ENCODE data around the gene DLK1. TPM values are rescaled to one million over a fixed set of nuclear protein-coding genes. Genes with fewer than 3 reads are reported as not detected.

DLK1 gene
- total RNA-seq, 1 experiment from 2014 or later: 0.69 TPM

GRCh38 chr14:100713705-100714104, 13.0 kb upstream of the DLK1 start:
- no peak for TF ChIP-seq CTCF (IDR thresholded peaks at IDR 0.05)
- TF ChIP-seq POLR2AphosphoS5 (IDR thresholded peaks at IDR 0.05; ENCODE audit: low read depth, low read length): no peak
- TF ChIP-seq REST (IDR thresholded peaks at IDR 0.05; ENCODE audit: insufficient read depth in 1 of 2, low read depth in 2 of 2, low read length in 1 of 2): no peak
- no peak for TF ChIP-seq SIN3A (IDR thresholded peaks at IDR 0.05; ENCODE audit: borderline replicate concordance, insufficient read depth, low read depth, low read length)
- no peak for TF ChIP-seq TCF7L2 (IDR thresholded peaks at IDR 0.05; ENCODE audit: low read depth, low read length)
- no peaks in the 10 kb centered on the region for H3K36me3 ChIP-seq (ENCODE audit: control insufficient read depth, insufficient read depth, low read length)
- ChIA-PET CTCF (no interaction called here), POLR2A (no interaction called here)
- H3K27me3 ChIP-seq (ENCODE audit: control insufficient read depth, insufficient read depth, low read length): no peaks in the 10 kb centered on the region
- intact Hi-C loops (cut with micrococcal nuclease; ENCODE audit: unreplicated experiment) (no loop called here), in situ Hi-C loops (cut with HindIII; ENCODE audit: low pct_unique_long_range_greater_than_20kb, low sequenced_read_pairs) (no loop called here)
- peaks cover 8% of the 10 kb centered on the region for H3K4me1 ChIP-seq (ENCODE audit: control insufficient read depth, insufficient read depth, low read length)
- no TSS peak for BruUV-seq (replicated peaks)
- H3K27ac ChIP-seq (ENCODE audit: low read length): no peak overlapping the region
- no peak overlapping the region for H3K4me3 ChIP-seq (ENCODE audit: low read depth in 2 of 2, low read length in 2 of 2)
- no peak for DNase-seq (ENCODE audit: low read depth, low spot score)
- ATAC-seq: no peak
- H3K9me3 ChIP-seq (ENCODE audit: control insufficient read depth, insufficient read depth, low read depth, low read length): no peaks in the 10 kb centered on the region

DNA sequence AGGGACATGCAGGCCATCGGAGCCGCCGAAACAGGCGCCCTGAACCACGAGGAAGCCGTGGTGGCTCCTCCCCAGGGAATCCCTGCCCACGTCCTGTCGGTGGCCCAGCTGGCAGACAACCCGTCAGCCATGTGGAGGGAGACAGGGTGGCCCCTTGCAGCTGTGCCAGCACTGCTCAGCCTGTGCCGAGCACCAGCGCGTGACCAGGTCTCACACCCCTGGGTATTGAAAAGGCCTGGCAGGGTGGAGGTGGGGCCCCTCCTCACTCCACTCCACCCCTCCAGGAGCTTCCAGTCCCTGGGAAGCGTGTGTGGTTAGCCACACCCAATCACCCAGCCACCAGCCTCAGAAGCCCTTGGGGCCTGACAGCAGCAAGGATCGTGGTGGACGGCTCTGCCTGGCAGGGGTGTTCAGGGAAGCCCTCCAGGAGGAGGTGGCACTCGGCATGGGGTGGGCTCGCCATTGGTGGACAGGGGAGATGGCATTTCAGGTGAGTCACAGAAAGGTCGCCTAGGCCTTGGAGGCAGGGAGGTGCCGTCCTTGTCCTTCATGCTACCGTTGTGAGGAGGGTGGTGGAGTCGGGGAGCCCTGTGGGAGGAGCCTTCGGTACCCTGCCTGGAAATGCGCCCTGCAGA, 12.3 kb upstream of the DLK1 start:
- CTCF ChIA-PET: no interaction called here
- POLR2A ChIA-PET: no interaction called here
- peak; percentile 52 for ATAC-seq

More for the DNA sequence above, 12.3 kb upstream of the DLK1 start:
- TF ChIP-seq CTCF (IDR thresholded peaks at IDR 0.05): no peak
- TF ChIP-seq TCF7L2 (IDR thresholded peaks at IDR 0.05; ENCODE audit: low read depth, low read length): no peak
- no peak for TF ChIP-seq SIN3A (IDR thresholded peaks at IDR 0.05; ENCODE audit: borderline replicate concordance, insufficient read depth, low read depth, low read length)
- TF ChIP-seq POLR2AphosphoS5 (IDR thresholded peaks at IDR 0.05; ENCODE audit: low read depth, low read length): no peak
- TF ChIP-seq REST (IDR thresholded peaks at IDR 0.05; ENCODE audit: insufficient read depth in 1 of 2, low read depth in 2 of 2, low read length in 1 of 2): no peak
- no peak for DNase-seq (ENCODE audit: low read depth, low spot score)
- H3K27me3 ChIP-seq (ENCODE audit: control insufficient read depth, insufficient read depth, low read length): no peaks in the 10 kb centered on the region
- H3K4me1 ChIP-seq (ENCODE audit: control insufficient read depth, insufficient read depth, low read length): peaks cover 8% of the 10 kb centered on the region
- H3K36me3 ChIP-seq (ENCODE audit: control insufficient read depth, insufficient read depth, low read length): no peaks in the 10 kb centered on the region
- in situ Hi-C loops (cut with HindIII; ENCODE audit: low pct_unique_long_range_greater_than_20kb, low sequenced_read_pairs) (no loop called here), intact Hi-C loops (cut with micrococcal nuclease; ENCODE audit: unreplicated experiment) (no loop called here)
- H3K27ac ChIP-seq (ENCODE audit: low read length): no peak overlapping the region
- no peak overlapping the region for H3K4me3 ChIP-seq (ENCODE audit: low read depth in 2 of 2, low read length in 2 of 2)
- H3K9me3 ChIP-seq (ENCODE audit: control insufficient read depth, insufficient read depth, low read depth, low read length): no peaks in the 10 kb centered on the region
- no TSS peak for BruUV-seq (replicated peaks)

All from Panc1 (cell line).